ENCODE data around the gene BRI3.

GRCh38 chr7:98254951-98255610 lies 26.4 kb upstream of the BRI3 start:
- TF ChIP-seq EZH2 (IDR thresholded peaks at IDR 0.05; ENCODE audit: insufficient read depth, poor library complexity, severe bottlenecking) (no peak), EZH2phosphoT487 (IDR thresholded peaks at IDR 0.05; ENCODE audit: insufficient read depth, low read depth) (no peak)
